T follicular helper cell (primary cell): ENCODE results near the gene STEAP2.
"Not testable (repeated sequence)": the region's sequence is repeated elsewhere in the genome, so short reads cannot be mapped to it uniquely, and the experiment has no call there.

Experiments
- DNase-seq: peaks from one replicate; pipeline ENCODE4 v3.0.0-alpha.2; 2020; ENCODE audit warnings: low read depth
- total RNA-seq, 2 experiments: gene quantifications; one replicate each; lab custom pipeline; 2026; lab: John Stamatoyannopoulos, UW

Gene STEAP2
- 0 to 0.12 reads per million in 2 experiments for total RNA-seq

- DNase-seq = no peak
Measured at GRCh38 chr7:90211391-90212148, at the start of gene STEAP2. Gene STEAP2, plus strand, starts transcription at chr7:90211740. Its CDS starts 13,343 bp downstream, at chr7:90225083.

GRCh38 chr7:90163534-90163933 lies 48.0 kb upstream of the STEAP2 start:
- DNase-seq = no peak

- DNase-seq = no peak
Measured at GRCh38 chr7:90165724-90166123, 45.8 kb upstream of the STEAP2 start.

- DNase-seq = no peak
Measured at GRCh38 chr7:90166153-90166552, 45.4 kb upstream of the STEAP2 start.

GRCh38 chr7:90167361-90167760 lies 44.2 kb upstream of the STEAP2 start:
- DNase-seq = no peak

GRCh38 chr7:90169891-90170290 lies 41.6 kb upstream of the STEAP2 start:
- DNase-seq = no peak

- no peak for DNase-seq
Measured at GRCh38 chr7:90172121-90172520, 39.4 kb upstream of the STEAP2 start.

- DNase-seq = no peak
Measured at GRCh38 chr7:90172624-90173023, 38.9 kb upstream of the STEAP2 start.

GRCh38 chr7:90173127-90173844 lies 38.3 kb upstream of the STEAP2 start:
- DNase-seq = no peak

GRCh38 chr7:90175667-90176066 lies 35.9 kb upstream of the STEAP2 start:
- DNase-seq = no peak

GRCh38 chr7:90176195-90176594 lies 35.3 kb upstream of the STEAP2 start:
- DNase-seq = no peak

- DNase-seq = no peak
Measured at GRCh38 chr7:90178166-90178565, 33.4 kb upstream of the STEAP2 start.

- DNase-seq = no peak
Measured at GRCh38 chr7:90178679-90179278, 32.8 kb upstream of the STEAP2 start.

- DNase-seq = no peak
Measured at GRCh38 chr7:90180011-90180585, 31.4 kb upstream of the STEAP2 start.

- no peak for DNase-seq
Measured at GRCh38 chr7:90180649-90181048, 30.9 kb upstream of the STEAP2 start.

- no peak for DNase-seq
Measured at GRCh38 chr7:90181485-90181884, 30.1 kb upstream of the STEAP2 start.

GRCh38 chr7:90186290-90186689 lies 25.2 kb upstream of the STEAP2 start:
- DNase-seq = not testable (repeated sequence)

- DNase-seq = no peak
Measured at GRCh38 chr7:90187507-90188050, 24.0 kb upstream of the STEAP2 start.

GRCh38 chr7:90188281-90188680 lies 23.3 kb upstream of the STEAP2 start:
- no peak for DNase-seq

GRCh38 chr7:90190995-90191394 lies 20.5 kb upstream of the STEAP2 start:
- no peak for DNase-seq

GRCh38 chr7:90191648-90192047 lies 19.9 kb upstream of the STEAP2 start:
- DNase-seq = no peak
